Measurements from ENCODE around the gene ZNF202. TPM values are rescaled to one million over a fixed set of nuclear protein-coding genes. Genes with fewer than 3 reads are reported as not detected.
"Not testable (repeated sequence)": the region's sequence is repeated elsewhere in the genome, so short reads cannot be mapped to it uniquely, and the experiment has no call there.

ZNF202 gene
- total RNA-seq, 1 experiment from 2014 or later, result 9.8 TPM

GRCh38 chr11:123742031-123742723, 717 bp upstream of the ZNF202 start:
- DNase-seq (ENCODE audit: low spot score), result peak; percentile 5

- no peak for DNase-seq (ENCODE audit: low spot score)
These were observed 687 bp downstream of the ZNF202 start for GRCh38 chr11:123740787-123741158.

- no peak for DNase-seq (ENCODE audit: low spot score)
These were observed 3.1 kb downstream of the ZNF202 start for GRCh38 chr11:123738374-123738773.

GRCh38 chr11:123736769-123737168, 4.7 kb downstream of the ZNF202 start:
- DNase-seq (ENCODE audit: low spot score), result no peak

GRCh38 chr11:123729602-123730001, 11.9 kb downstream of the ZNF202 start:
- no peak for DNase-seq (ENCODE audit: low spot score)

- no peak for DNase-seq (ENCODE audit: low spot score)
These were observed 15.3 kb downstream of the ZNF202 start for GRCh38 chr11:123725995-123726655.

GRCh38 chr11:123719452-123719851, 22.0 kb downstream of the ZNF202 start:
- no peak for DNase-seq (ENCODE audit: low spot score)

GRCh38 chr11:123718469-123718868, 23.0 kb downstream of the ZNF202 start:
- DNase-seq (ENCODE audit: low spot score), result no peak

GRCh38 chr11:123718063-123718462, 23.4 kb downstream of the ZNF202 start:
- DNase-seq (ENCODE audit: low spot score), result no peak

- DNase-seq (ENCODE audit: low spot score), result not testable (repeated sequence)
These were observed 28.8 kb downstream of the ZNF202 start for GRCh38 chr11:123712627-123713026.

- peak; percentile 83 for DNase-seq (ENCODE audit: low spot score)
These were observed 33.8 kb downstream of the ZNF202 start for GRCh38 chr11:123707606-123708205.

GRCh38 chr11:123707206-123707605, 34.3 kb downstream of the ZNF202 start:
- DNase-seq (ENCODE audit: low spot score), result no peak

- DNase-seq (ENCODE audit: low spot score), result no peak
These were observed 37.1 kb downstream of the ZNF202 start for GRCh38 chr11:123704341-123704740.

- no peak for DNase-seq (ENCODE audit: low spot score)
These were observed 38.8 kb downstream of the ZNF202 start for GRCh38 chr11:123702696-123703095.

GRCh38 chr11:123702139-123702538, 39.3 kb downstream of the ZNF202 start:
- no peak for DNase-seq (ENCODE audit: low spot score)

- no peak for DNase-seq (ENCODE audit: low spot score)
These were observed 40.7 kb downstream of the ZNF202 start for GRCh38 chr11:123700772-123701171.

GRCh38 chr11:123698546-123699127, 42.8 kb downstream of the ZNF202 start:
- no peak for DNase-seq (ENCODE audit: low spot score)

GRCh38 chr11:123696183-123696582, 45.3 kb downstream of the ZNF202 start:
- DNase-seq (ENCODE audit: low spot score), result no peak

- no peak for DNase-seq (ENCODE audit: low spot score)
These were observed 46.2 kb downstream of the ZNF202 start for GRCh38 chr11:123695231-123695630.

- DNase-seq (ENCODE audit: low spot score), result no peak
These were observed 46.9 kb downstream of the ZNF202 start for GRCh38 chr11:123694551-123694950.

- DNase-seq (ENCODE audit: low spot score), result no peak
These were observed 48.5 kb downstream of the ZNF202 start for GRCh38 chr11:123692961-123693360.

GRCh38 chr11:123690485-123690884, 51.0 kb downstream of the ZNF202 start:
- DNase-seq (ENCODE audit: low spot score), result no peak

- no peak for DNase-seq (ENCODE audit: low spot score)
These were observed 56.9 kb downstream of the ZNF202 start for GRCh38 chr11:123684601-123685000.

Data from HT-29 (cell line).